Activated naive CD4-positive, alpha-beta T cell treated with anti-CD3 and anti-CD28 coated beads, Interleukin-2, amount 50 U/mL, for 16 hours (primary cell): Measurements from ENCODE around the gene SGMS1.

Experiments used
- DNase-seq: peaks from one replicate; pipeline ENCODE4 v3.0.0-alpha.2; 2020

Gene SGMS1

GRCh38 chr10:50322077-50322476, 301.7 kb downstream of the SGMS1 start:
- no peak for DNase-seq

- DNase-seq = no peak
Observed at GRCh38 chr10:50318129-50318528, 305.6 kb downstream of the SGMS1 start.

- DNase-seq = no peak
Observed at GRCh38 chr10:50316695-50317648, 306.8 kb downstream of the SGMS1 start.

GRCh38 chr10:50316174-50316573, 307.6 kb downstream of the SGMS1 start:
- no peak for DNase-seq

- no peak for DNase-seq
Observed at GRCh38 chr10:50315424-50315823, 308.3 kb downstream of the SGMS1 start.

GRCh38 chr10:50314169-50315071, 309.3 kb downstream of the SGMS1 start:
- no peak for DNase-seq

GRCh38 chr10:50312464-50313437, 311.0 kb downstream of the SGMS1 start:
- no peak for DNase-seq

GRCh38 chr10:50310560-50311174, 313.1 kb downstream of the SGMS1 start:
- DNase-seq = peak; percentile 12

- no peak for DNase-seq
Observed at GRCh38 chr10:50309342-50309741, 314.4 kb downstream of the SGMS1 start.

- no peak for DNase-seq
Observed at GRCh38 chr10:50304660-50305059, 319.1 kb downstream of the SGMS1 start.

GRCh38 chr10:50299948-50300669, 323.6 kb downstream of the SGMS1 start:
- no peak for DNase-seq

- DNase-seq = no peak
Observed at GRCh38 chr10:50295367-50295766, 328.4 kb downstream of the SGMS1 start.

GRCh38 chr10:50294582-50294981, 329.2 kb downstream of the SGMS1 start:
- DNase-seq = no peak

- no peak for DNase-seq
Observed at GRCh38 chr10:50293513-50294313, 330.0 kb downstream of the SGMS1 start.

GRCh38 chr10:50291261-50291850, 332.4 kb downstream of the SGMS1 start:
- DNase-seq = no peak

GRCh38 chr10:50289196-50289595, 334.6 kb downstream of the SGMS1 start:
- no peak for DNase-seq

- no peak for DNase-seq
Observed at GRCh38 chr10:50286996-50287803, 336.6 kb downstream of the SGMS1 start.

GRCh38 chr10:50286517-50286916, 337.2 kb downstream of the SGMS1 start:
- DNase-seq = no peak

GRCh38 chr10:50281967-50282522, 341.7 kb downstream of the SGMS1 start:
- DNase-seq = no peak
